Dermis blood vessel endothelial cell (primary cell): Measurements from ENCODE around the gene ANKRD60. TPM values are rescaled to one million over a fixed set of nuclear protein-coding genes. Genes with fewer than 3 reads are reported as not detected.
A peak's percentile ranks its signal among the peaks of the same experiment; 100 is the strongest.

Experiments
- DNase-seq: peaks from one replicate; pipeline ENCODE4 v3.0.0; 2010
- total RNA-seq: library from RNA; depleted of rRNA; stranded (reverse); fragments of >200 nt; gene quantifications from 2 replicates; pipeline ENCODE4 v1.2.3, GENCODE V29; 2014

The ANKRD60 gene
- total RNA-seq, 1 donor from 2014 or later: not detected

GRCh38 chr20:58219342-58219700 lies 9.1 kb downstream of the ANKRD60 start:
- peak; percentile 30 for DNase-seq

- no peak for DNase-seq
Observed at GRCh38 chr20:58218665-58219341, 9.7 kb downstream of the ANKRD60 start.

GRCh38 chr20:58216334-58216733 lies 12.1 kb downstream of the ANKRD60 start:
- DNase-seq: no peak

GRCh38 chr20:58215116-58215515 lies 13.3 kb downstream of the ANKRD60 start:
- no peak for DNase-seq

GRCh38 chr20:58214310-58214709 lies 14.1 kb downstream of the ANKRD60 start:
- no peak for DNase-seq

GRCh38 chr20:58213716-58214115 lies 14.7 kb downstream of the ANKRD60 start:
- DNase-seq: no peak

GRCh38 chr20:58213121-58213520 lies 15.3 kb downstream of the ANKRD60 start:
- peak; percentile 24 for DNase-seq

GRCh38 chr20:58212636-58213035 lies 15.8 kb downstream of the ANKRD60 start:
- DNase-seq: no peak

GRCh38 chr20:58210398-58210747 lies 18.1 kb downstream of the ANKRD60 start:
- no peak for DNase-seq

- peak; percentile 85 for DNase-seq
Observed at GRCh38 chr20:58209652-58210397, 18.6 kb downstream of the ANKRD60 start.

- DNase-seq: no peak
Observed at GRCh38 chr20:58208944-58209343, 19.5 kb downstream of the ANKRD60 start.

GRCh38 chr20:58205850-58206249 lies 22.6 kb downstream of the ANKRD60 start:
- no peak for DNase-seq

- DNase-seq: no peak
Observed at GRCh38 chr20:58202044-58202443, 26.4 kb downstream of the ANKRD60 start.

- no peak for DNase-seq
Observed at GRCh38 chr20:58201616-58202015, 26.8 kb downstream of the ANKRD60 start.

GRCh38 chr20:58199469-58199868 lies 29.0 kb downstream of the ANKRD60 start:
- no peak for DNase-seq

GRCh38 chr20:58198901-58199355 lies 29.5 kb downstream of the ANKRD60 start:
- DNase-seq: no peak

- DNase-seq: no peak
Observed at GRCh38 chr20:58198384-58198783, 30.1 kb downstream of the ANKRD60 start.

GRCh38 chr20:58197185-58197469 lies 31.3 kb downstream of the ANKRD60 start:
- no peak for DNase-seq

GRCh38 chr20:58196402-58197184 lies 31.9 kb downstream of the ANKRD60 start:
- DNase-seq: no peak

GRCh38 chr20:58195047-58195446 lies 33.4 kb downstream of the ANKRD60 start:
- no peak for DNase-seq

GRCh38 chr20:58194175-58194791 lies 34.2 kb downstream of the ANKRD60 start:
- no peak for DNase-seq

GRCh38 chr20:58192567-58192966 lies 35.9 kb downstream of the ANKRD60 start:
- DNase-seq: peak; percentile 30

GRCh38 chr20:58192065-58192464 lies 36.4 kb downstream of the ANKRD60 start:
- DNase-seq: no peak
